ACHN (cell line): ENCODE results near the gene SSC4D.
A peak's percentile ranks its signal among the peaks of the same experiment; 100 is the strongest.
"Not testable (repeated sequence)": the region's sequence is repeated elsewhere in the genome, so short reads cannot be mapped to it uniquely, and the experiment has no call there.

Experiments
- DNase-seq: peaks from one replicate; pipeline ENCODE4 v3.0.0-alpha.2; 2015
- in situ Hi-C: cut with HindIII; loops from 2 replicates; pipeline ENCODE4 v1.10.0; 2017; ENCODE audit warnings: low sequenced_read_pairs, low pct_ligation_motif_present, low pct_unique_long_range_greater_than_20kb

The SSC4D gene

GRCh38 chr7:76409537-76409936 lies at the start of gene SSC4D:
Gene SSC4D (minus strand): TSS chr7:76409697. CDS start chr7:76404439, 5,258 bp downstream.
- in situ Hi-C loops = no loop called here
- no peak for DNase-seq

- in situ Hi-C loops, DNase-seq: not testable (repeated sequence)
Measured at GRCh38 chr7:76458504-76458903, 49.0 kb upstream of the SSC4D start.

- in situ Hi-C loops = not testable (repeated sequence)
Measured at GRCh38 chr7:76457017-76457416, 47.5 kb upstream of the SSC4D start.

GRCh38 chr7:76445577-76446008 lies 36.1 kb upstream of the SSC4D start:
- in situ Hi-C loops = not testable (repeated sequence)
- DNase-seq = peak; percentile 43

More at GRCh38 chr7:76457017-76457416, 47.5 kb upstream of the SSC4D start:
- not testable (repeated sequence) for DNase-seq

- in situ Hi-C loops, DNase-seq: not testable (repeated sequence)
Measured at GRCh38 chr7:76443846-76444245, 34.3 kb upstream of the SSC4D start.

GRCh38 chr7:76442664-76443446 lies 33.4 kb upstream of the SSC4D start:
- in situ Hi-C loops, DNase-seq: not testable (repeated sequence)

GRCh38 chr7:76441792-76442191 lies 32.3 kb upstream of the SSC4D start:
- in situ Hi-C loops, DNase-seq: not testable (repeated sequence)

GRCh38 chr7:76440404-76440803 lies 30.9 kb upstream of the SSC4D start:
- in situ Hi-C loops, DNase-seq: not testable (repeated sequence)

GRCh38 chr7:76439120-76439888 lies 29.8 kb upstream of the SSC4D start:
- in situ Hi-C loops = not testable (repeated sequence)

GRCh38 chr7:76437873-76438272 lies 28.4 kb upstream of the SSC4D start:
- DNase-seq = peak; percentile 98
- in situ Hi-C loops = not testable (repeated sequence)

More at GRCh38 chr7:76439120-76439888, 29.8 kb upstream of the SSC4D start:
- not testable (repeated sequence) for DNase-seq

GRCh38 chr7:76430836-76431235 lies 21.3 kb upstream of the SSC4D start:
- in situ Hi-C loops = no loop called here
- no peak for DNase-seq

GRCh38 chr7:76430211-76430610 lies 20.7 kb upstream of the SSC4D start:
- DNase-seq = no peak
- in situ Hi-C loops = no loop called here

GRCh38 chr7:76428868-76429805 lies 19.6 kb upstream of the SSC4D start:
- DNase-seq = no peak
- in situ Hi-C loops = loop anchor here (10.0 kb wide), 1 partner anchor 64 kb away; no protein-coding TSS in a partner anchor

- in situ Hi-C loops = loop anchor here (10.0 kb wide), 1 partner anchor 63 kb away; no protein-coding TSS in a partner anchor
- DNase-seq = no peak
Measured at GRCh38 chr7:76428149-76428823, 18.8 kb upstream of the SSC4D start.

GRCh38 chr7:76427635-76428034 lies 18.1 kb upstream of the SSC4D start:
- in situ Hi-C loops = loop anchor here (10.0 kb wide), 1 partner anchor 63 kb away; no protein-coding TSS in a partner anchor
- no peak for DNase-seq

GRCh38 chr7:76426246-76426645 lies 16.7 kb upstream of the SSC4D start:
- DNase-seq = no peak
- in situ Hi-C loops = loop anchor here (10.0 kb wide), 1 partner anchor 61 kb away; no protein-coding TSS in a partner anchor

GRCh38 chr7:76425558-76425957 lies 16.1 kb upstream of the SSC4D start:
- in situ Hi-C loops = loop anchor here (10.0 kb wide), 1 partner anchor 61 kb away; no protein-coding TSS in a partner anchor
- DNase-seq = not testable (repeated sequence)
